Measurements from ENCODE around the gene NEK10.

The NEK10 gene

GRCh38 chr3:27114129-27114528, 255.1 kb downstream of the NEK10 start:
- H3K9ac ChIP-seq (ENCODE audit: low read depth, low read length) = no peak overlapping the region

GRCh38 chr3:27110020-27110419, 259.2 kb downstream of the NEK10 start:
- Histone ChIP-seq H3K9me3 (ENCODE audit: control insufficient read depth, insufficient read depth, low read length) (no peaks in the 10 kb centered on the region), H3K36me3 (ENCODE audit: control insufficient read depth, insufficient read depth, low read length) (no peaks in the 10 kb centered on the region), H3K27me3 (ENCODE audit: control insufficient read depth, insufficient read depth, low read length) (no peaks in the 10 kb centered on the region), H3K9ac (ENCODE audit: low read depth, low read length) (no peak overlapping the region), H3K4me3 (ENCODE audit: low read depth, low read length) (no peak overlapping the region), H3K4me1 (ENCODE audit: control insufficient read depth, insufficient read depth, low read length) (peaks cover 34% of the 10 kb centered on the region)

More at GRCh38 chr3:27114129-27114528, 255.1 kb downstream of the NEK10 start:
- Histone ChIP-seq H3K27me3 (ENCODE audit: control insufficient read depth, insufficient read depth, low read length) (no peaks in the 10 kb centered on the region), H3K4me1 (ENCODE audit: control insufficient read depth, insufficient read depth, low read length) (peaks cover 4% of the 10 kb centered on the region), H3K9me3 (ENCODE audit: control insufficient read depth, insufficient read depth, low read length) (no peaks in the 10 kb centered on the region), H3K36me3 (ENCODE audit: control insufficient read depth, insufficient read depth, low read length) (no peaks in the 10 kb centered on the region), H3K4me3 (ENCODE audit: low read depth, low read length) (no peak overlapping the region)

DNA sequence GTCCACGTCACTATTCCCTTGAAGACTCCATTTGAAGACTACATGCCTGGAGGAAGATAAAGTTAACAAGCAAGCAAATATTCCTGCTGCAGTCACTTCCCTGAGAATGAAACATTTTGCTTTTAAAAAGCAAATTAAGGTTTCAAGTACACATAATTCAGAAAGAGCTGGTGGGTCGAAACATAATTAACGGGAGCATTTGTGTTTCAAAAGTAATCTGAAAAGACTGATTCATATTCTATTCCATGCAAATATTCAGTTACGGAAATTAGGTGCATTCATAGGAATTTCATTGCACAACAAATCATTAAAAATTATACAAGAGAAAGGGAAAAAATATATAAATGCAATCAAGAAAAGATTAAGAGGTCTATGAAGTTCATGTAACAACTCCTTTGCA, 260.9 kb downstream of the NEK10 start:
- Histone ChIP-seq H3K9me3 (ENCODE audit: control insufficient read depth, insufficient read depth, low read length) (no peaks in the 10 kb centered on the region), H3K4me3 (ENCODE audit: low read depth, low read length) (no peak overlapping the region), H3K9ac (ENCODE audit: low read depth, low read length) (no peak overlapping the region), H3K27me3 (ENCODE audit: control insufficient read depth, insufficient read depth, low read length) (no peaks in the 10 kb centered on the region), H3K36me3 (ENCODE audit: control insufficient read depth, insufficient read depth, low read length) (no peaks in the 10 kb centered on the region), H3K4me1 (ENCODE audit: control insufficient read depth, insufficient read depth, low read length) (peaks cover 32% of the 10 kb centered on the region)

DNA sequence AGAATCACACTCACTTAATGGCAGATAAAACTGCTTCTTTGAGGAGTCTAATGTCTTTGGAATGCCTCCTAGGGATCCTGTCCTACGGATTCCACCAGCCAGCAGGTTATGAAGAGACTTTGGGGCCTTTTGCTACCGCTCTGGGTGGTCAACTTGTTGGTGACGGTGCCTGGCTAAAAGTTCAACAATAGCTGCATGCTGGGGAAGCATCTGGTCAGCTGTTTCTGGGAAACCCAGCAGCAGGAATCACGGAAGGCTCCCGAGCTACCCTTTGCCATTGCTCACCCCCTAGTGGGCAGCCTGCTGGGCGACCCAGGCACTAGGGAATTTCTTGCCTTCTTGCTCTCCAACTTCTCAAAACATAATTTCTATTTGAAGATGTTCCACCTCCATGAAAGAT, 263.3 kb downstream of the NEK10 start:
- H3K9me3 ChIP-seq (ENCODE audit: control insufficient read depth, insufficient read depth, low read length) = no peaks in the 10 kb centered on the region
- no peaks in the 10 kb centered on the region for H3K36me3 ChIP-seq (ENCODE audit: control insufficient read depth, insufficient read depth, low read length)
- H3K9ac ChIP-seq (ENCODE audit: low read depth, low read length) = no peak overlapping the region
- peaks cover 32% of the 10 kb centered on the region for H3K4me1 ChIP-seq (ENCODE audit: control insufficient read depth, insufficient read depth, low read length)
- H3K27me3 ChIP-seq (ENCODE audit: control insufficient read depth, insufficient read depth, low read length) = no peaks in the 10 kb centered on the region
- H3K4me3 ChIP-seq (ENCODE audit: low read depth, low read length) = no peak overlapping the region

DNA sequence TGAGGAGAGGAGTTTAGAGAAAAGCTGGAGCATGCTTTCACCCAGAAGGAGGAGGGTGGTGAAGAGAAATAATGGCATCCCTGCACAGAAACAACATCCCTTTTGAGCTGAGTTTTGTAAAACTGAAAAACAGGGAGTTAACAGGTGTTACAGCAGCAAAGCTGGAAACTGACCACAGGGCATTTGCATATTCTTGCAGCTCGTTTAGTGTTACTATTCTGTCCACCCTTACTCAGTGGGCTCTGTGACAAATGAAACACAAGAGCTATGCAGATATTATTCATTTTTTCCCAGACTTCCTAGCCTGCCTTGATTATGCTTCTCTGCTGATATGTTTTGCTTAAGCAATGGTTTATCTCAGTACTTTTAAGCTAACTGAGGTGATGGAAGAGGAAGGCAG, 272.0 kb downstream of the NEK10 start:
- H3K9ac ChIP-seq (ENCODE audit: low read depth, low read length) = no peak overlapping the region
- no peaks in the 10 kb centered on the region for H3K9me3 ChIP-seq (ENCODE audit: control insufficient read depth, insufficient read depth, low read length)

DNA sequence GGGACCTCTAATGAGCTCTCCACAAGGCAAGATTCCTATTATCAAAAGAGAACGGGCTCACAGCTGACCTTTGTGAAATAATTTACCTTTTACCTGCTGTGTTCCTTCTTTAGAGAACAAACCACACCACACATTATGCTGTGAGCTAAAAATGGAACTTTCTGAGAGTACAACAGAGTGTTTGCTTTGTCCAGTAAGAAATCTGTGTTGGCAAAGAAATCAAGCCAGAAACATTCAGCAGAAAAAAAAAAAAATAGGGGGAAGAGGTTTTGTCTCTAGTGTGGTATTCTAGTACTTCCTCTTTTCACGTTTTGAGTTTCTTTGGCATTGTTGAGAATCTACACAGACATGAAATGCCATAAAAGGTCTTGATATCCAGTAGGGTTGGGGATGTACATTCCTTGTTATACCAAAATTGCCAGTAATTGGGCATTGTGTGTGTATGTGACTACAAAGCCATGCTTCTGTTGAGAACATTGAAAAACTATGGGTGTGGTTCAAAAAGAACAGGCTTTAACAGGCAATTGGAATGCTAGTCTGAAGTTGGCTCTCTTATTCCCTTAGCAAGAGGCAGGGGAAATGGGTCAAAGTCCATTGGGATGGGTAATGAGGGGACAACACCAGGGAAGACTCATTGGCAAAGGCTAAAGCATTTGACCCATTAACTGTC, 273.5 kb downstream of the NEK10 start:
- no peak overlapping the region for H3K4me3 ChIP-seq (ENCODE audit: low read depth, low read length)
- no peaks in the 10 kb centered on the region for H3K36me3 ChIP-seq (ENCODE audit: control insufficient read depth, insufficient read depth, low read length)
- H3K27me3 ChIP-seq (ENCODE audit: control insufficient read depth, insufficient read depth, low read length) = no peaks in the 10 kb centered on the region
- no peaks in the 10 kb centered on the region for H3K4me1 ChIP-seq (ENCODE audit: control insufficient read depth, insufficient read depth, low read length)
- H3K9ac ChIP-seq (ENCODE audit: low read depth, low read length) = no peak overlapping the region
- H3K9me3 ChIP-seq (ENCODE audit: control insufficient read depth, insufficient read depth, low read length) = no peaks in the 10 kb centered on the region

More for the DNA sequence above, 272.0 kb downstream of the NEK10 start:
- H3K36me3 ChIP-seq (ENCODE audit: control insufficient read depth, insufficient read depth, low read length) = no peaks in the 10 kb centered on the region
- H3K4me3 ChIP-seq (ENCODE audit: low read depth, low read length) = no peak overlapping the region
- no peaks in the 10 kb centered on the region for H3K27me3 ChIP-seq (ENCODE audit: control insufficient read depth, insufficient read depth, low read length)
- H3K4me1 ChIP-seq (ENCODE audit: control insufficient read depth, insufficient read depth, low read length) = no peaks in the 10 kb centered on the region

DNA sequence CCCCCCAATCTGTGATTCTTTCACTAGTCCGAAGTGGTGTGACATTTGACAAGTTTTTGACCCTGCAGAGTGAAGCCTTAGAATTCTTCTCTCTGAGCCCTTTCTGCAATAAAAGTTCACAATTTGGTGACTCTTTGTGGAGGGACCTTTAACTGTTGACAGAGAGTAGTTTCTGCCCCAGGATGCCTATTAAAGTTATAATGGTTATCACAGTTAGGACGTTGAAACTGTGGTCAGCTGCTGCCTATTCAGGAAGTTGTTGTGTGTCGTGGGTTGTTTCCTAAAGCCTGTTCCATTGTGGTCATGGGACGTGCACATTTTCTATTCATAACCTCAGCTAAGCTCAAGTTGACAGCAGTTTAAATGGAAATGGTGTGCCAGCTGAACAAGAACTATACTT, 274.5 kb downstream of the NEK10 start:
- Histone ChIP-seq H3K9me3 (ENCODE audit: control insufficient read depth, insufficient read depth, low read length) (no peaks in the 10 kb centered on the region), H3K4me1 (ENCODE audit: control insufficient read depth, insufficient read depth, low read length) (peaks cover 2% of the 10 kb centered on the region), H3K27me3 (ENCODE audit: control insufficient read depth, insufficient read depth, low read length) (no peaks in the 10 kb centered on the region), H3K36me3 (ENCODE audit: control insufficient read depth, insufficient read depth, low read length) (no peaks in the 10 kb centered on the region), H3K4me3 (ENCODE audit: low read depth, low read length) (no peak overlapping the region), H3K9ac (ENCODE audit: low read depth, low read length) (no peak overlapping the region)

DNA sequence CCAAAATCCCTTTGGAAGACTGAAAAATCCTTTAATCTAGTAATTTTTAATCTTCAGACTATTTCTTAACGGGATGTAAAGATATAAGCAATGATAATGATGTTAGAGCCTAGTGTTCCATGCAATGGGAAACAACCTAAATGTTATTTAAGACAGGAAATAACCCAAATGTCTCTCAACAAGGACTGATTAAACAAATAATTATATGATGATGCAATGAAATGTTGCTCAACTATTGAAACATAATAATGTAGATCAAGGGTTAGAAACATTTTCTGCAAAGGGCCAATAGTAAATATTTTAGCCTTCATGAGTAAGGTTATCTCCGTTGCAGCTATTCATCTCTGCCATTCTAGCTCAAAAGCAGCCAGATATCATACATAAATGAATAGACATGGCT, 275.4 kb downstream of the NEK10 start:
- peaks cover 2% of the 10 kb centered on the region for H3K4me1 ChIP-seq (ENCODE audit: control insufficient read depth, insufficient read depth, low read length)
- H3K4me3 ChIP-seq (ENCODE audit: low read depth, low read length) = no peak overlapping the region
- H3K27me3 ChIP-seq (ENCODE audit: control insufficient read depth, insufficient read depth, low read length) = no peaks in the 10 kb centered on the region
- H3K36me3 ChIP-seq (ENCODE audit: control insufficient read depth, insufficient read depth, low read length) = no peaks in the 10 kb centered on the region
- no peaks in the 10 kb centered on the region for H3K9me3 ChIP-seq (ENCODE audit: control insufficient read depth, insufficient read depth, low read length)
- H3K9ac ChIP-seq (ENCODE audit: low read depth, low read length) = no peak overlapping the region

- Histone ChIP-seq H3K36me3 (ENCODE audit: control insufficient read depth, insufficient read depth, low read length) (no peaks in the 10 kb centered on the region), H3K4me1 (ENCODE audit: control insufficient read depth, insufficient read depth, low read length) (peaks cover 2% of the 10 kb centered on the region), H3K4me3 (ENCODE audit: low read depth, low read length) (no peak overlapping the region), H3K9ac (ENCODE audit: low read depth, low read length) (no peak overlapping the region), H3K27me3 (ENCODE audit: control insufficient read depth, insufficient read depth, low read length) (no peaks in the 10 kb centered on the region), H3K9me3 (ENCODE audit: control insufficient read depth, insufficient read depth, low read length) (no peaks in the 10 kb centered on the region)
Observed at GRCh38 chr3:27090275-27091041, 278.7 kb downstream of the NEK10 start.

DNA sequence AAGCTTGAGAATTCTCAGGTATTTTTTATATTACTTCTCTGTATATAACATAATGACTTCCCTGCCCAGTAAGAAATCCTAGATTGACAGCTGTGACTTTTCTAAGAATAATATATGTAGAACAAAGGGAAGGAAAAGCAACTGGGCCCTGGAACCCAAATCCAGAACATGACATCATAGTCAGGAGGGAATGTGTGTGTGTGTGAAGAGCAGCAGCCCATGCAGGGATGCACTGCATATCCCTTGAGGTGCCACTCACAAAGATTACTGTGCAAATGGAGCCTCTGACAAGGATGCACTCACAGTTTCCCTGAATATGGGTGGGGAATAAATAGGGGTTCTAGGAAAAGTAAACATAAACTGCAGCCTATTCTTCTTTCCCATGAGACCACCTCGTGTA, 279.5 kb downstream of the NEK10 start:
- no peak overlapping the region for H3K9ac ChIP-seq (ENCODE audit: low read depth, low read length)
- no peaks in the 10 kb centered on the region for H3K27me3 ChIP-seq (ENCODE audit: control insufficient read depth, insufficient read depth, low read length)
- H3K4me1 ChIP-seq (ENCODE audit: control insufficient read depth, insufficient read depth, low read length) = peaks cover 2% of the 10 kb centered on the region
- H3K36me3 ChIP-seq (ENCODE audit: control insufficient read depth, insufficient read depth, low read length) = no peaks in the 10 kb centered on the region
- H3K9me3 ChIP-seq (ENCODE audit: control insufficient read depth, insufficient read depth, low read length) = no peaks in the 10 kb centered on the region
- no peak overlapping the region for H3K4me3 ChIP-seq (ENCODE audit: low read depth, low read length)

GRCh38 chr3:27089068-27089467, 280.1 kb downstream of the NEK10 start:
- no peak overlapping the region for H3K4me3 ChIP-seq (ENCODE audit: low read depth, low read length)
- H3K9me3 ChIP-seq (ENCODE audit: control insufficient read depth, insufficient read depth, low read length) = no peaks in the 10 kb centered on the region
- H3K27me3 ChIP-seq (ENCODE audit: control insufficient read depth, insufficient read depth, low read length) = no peaks in the 10 kb centered on the region
- H3K4me1 ChIP-seq (ENCODE audit: control insufficient read depth, insufficient read depth, low read length) = peaks cover 2% of the 10 kb centered on the region
- H3K9ac ChIP-seq (ENCODE audit: low read depth, low read length) = no peak overlapping the region
- H3K36me3 ChIP-seq (ENCODE audit: control insufficient read depth, insufficient read depth, low read length) = no peaks in the 10 kb centered on the region
